Activated B cell treated with CpG ODN at 0.5 μM for 24 hours (primary cell): ENCODE measurements around the gene DPF3. TPM values are rescaled to one million over a fixed set of nuclear protein-coding genes. Genes with fewer than 3 reads are reported as not detected.

Source experiments
- ATAC-seq: fragments of 200-7000 bp; cut with Tn5 transposase; one replicate; pipeline ENCODE4 v1.10.0; 2021; ENCODE audit warnings: low read depth, mild to moderate bottlenecking, moderate library complexity
- CTCF ChIA-PET: fragments of 350-600 bp; sonication (Branson Sonifier 250); formaldehyde crosslinking; loops from one replicate; lab custom pipeline; 2021; ENCODE audit warnings: antibody characterized with exemption; lab: Charles Lee
- POLR2A ChIA-PET: fragments of 350-600 bp; sonication (Branson Sonifier 250); formaldehyde crosslinking; loops from one replicate; lab custom pipeline; 2021; ENCODE audit warnings: antibody characterized with exemption; lab: Charles Lee
- DNase-seq: peaks from one replicate; pipeline ENCODE4 v3.0.0; 2022
- H3K27ac Mint-ChIP-seq: one replicate; pipeline ENCODE4 v1.8.0; 2020; ENCODE audit warnings: mixed read lengths
- H3K27me3 Mint-ChIP-seq: one replicate; pipeline ENCODE4 v1.8.0; 2021; ENCODE audit warnings: mixed read lengths
- H3K36me3 Mint-ChIP-seq: one replicate; pipeline ENCODE4 v1.8.0; 2021; ENCODE audit warnings: low read depth, mixed read lengths
- H3K4me1 Mint-ChIP-seq: one replicate; pipeline ENCODE4 v1.8.0; 2021; ENCODE audit warnings: mixed read lengths
- H3K4me3 Mint-ChIP-seq: one replicate; pipeline ENCODE4 v1.8.0; 2020; ENCODE audit warnings: mild to moderate bottlenecking, mixed read lengths
- H3K9me3 Mint-ChIP-seq: one replicate; pipeline ENCODE4 v1.8.0; 2020; ENCODE audit warnings: mixed read lengths
- intact Hi-C: fragments of 100-400 bp; cut with micrococcal nuclease; formaldehyde crosslinking; loops from one replicate; pipeline ENCODE4 v1.15.1; 2024
- total RNA-seq: library from RNA; stranded (reverse); gene quantifications from 2 replicates; pipeline ENCODE4 v1.2.3, GENCODE V29; 2022
- TF ChIP-seq, protein P1 (sequence below): fragments of 200-600 bp; IDR thresholded peaks from one replicate; pipeline ENCODE4 v1.8.0; 2022; ENCODE audit warnings: antibody characterized with exemption, mild to moderate bottlenecking

DPF3 gene
- total RNA-seq, 1 donor from 2014 or later, result 3.5 TPM

DNA sequence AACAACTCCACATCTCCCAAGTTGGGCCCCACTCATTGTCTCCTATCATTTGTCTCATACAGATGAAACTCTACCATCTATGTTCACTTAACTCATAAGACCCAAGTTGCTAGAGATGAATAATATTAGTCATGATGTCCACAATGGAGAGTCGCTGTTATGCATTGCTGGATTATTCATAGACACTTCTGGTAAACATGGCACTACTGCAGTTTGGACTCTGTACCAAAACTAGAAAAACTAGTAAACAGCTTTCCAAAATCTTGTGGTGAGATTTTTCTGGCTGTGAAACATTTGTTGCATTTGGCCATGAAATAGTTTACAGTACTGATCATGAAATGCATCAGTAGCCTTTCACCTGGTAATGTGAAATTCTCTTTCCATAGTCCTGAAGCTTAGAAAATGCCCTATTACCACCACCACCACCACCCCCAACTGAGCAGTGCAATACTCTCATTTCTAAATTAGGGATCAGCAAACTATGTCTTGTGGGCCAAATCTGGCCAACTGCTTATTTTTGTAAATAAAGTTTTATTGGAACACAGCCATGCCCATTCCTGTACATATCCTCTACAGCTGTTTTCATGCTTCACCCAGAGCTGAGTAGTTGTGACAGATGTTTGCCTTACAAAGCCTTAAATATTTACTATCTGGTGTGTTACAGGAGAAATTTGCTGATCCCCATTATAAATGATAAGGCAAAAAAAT is 236.5 kb downstream of the DPF3 start:
- TF ChIP-seq, protein P1, sequence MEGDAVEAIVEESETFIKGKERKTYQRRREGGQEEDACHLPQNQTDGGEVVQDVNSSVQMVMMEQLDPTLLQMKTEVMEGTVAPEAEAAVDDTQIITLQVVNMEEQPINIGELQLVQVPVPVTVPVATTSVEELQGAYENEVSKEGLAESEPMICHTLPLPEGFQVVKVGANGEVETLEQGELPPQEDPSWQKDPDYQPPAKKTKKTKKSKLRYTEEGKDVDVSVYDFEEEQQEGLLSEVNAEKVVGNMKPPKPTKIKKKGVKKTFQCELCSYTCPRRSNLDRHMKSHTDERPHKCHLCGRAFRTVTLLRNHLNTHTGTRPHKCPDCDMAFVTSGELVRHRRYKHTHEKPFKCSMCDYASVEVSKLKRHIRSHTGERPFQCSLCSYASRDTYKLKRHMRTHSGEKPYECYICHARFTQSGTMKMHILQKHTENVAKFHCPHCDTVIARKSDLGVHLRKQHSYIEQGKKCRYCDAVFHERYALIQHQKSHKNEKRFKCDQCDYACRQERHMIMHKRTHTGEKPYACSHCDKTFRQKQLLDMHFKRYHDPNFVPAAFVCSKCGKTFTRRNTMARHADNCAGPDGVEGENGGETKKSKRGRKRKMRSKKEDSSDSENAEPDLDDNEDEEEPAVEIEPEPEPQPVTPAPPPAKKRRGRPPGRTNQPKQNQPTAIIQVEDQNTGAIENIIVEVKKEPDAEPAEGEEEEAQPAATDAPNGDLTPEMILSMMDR, result no peak
- peaks cover 6% of the 10 kb centered on the region for H3K4me1 Mint-ChIP-seq
- CTCF ChIA-PET, result no interaction called here
- POLR2A ChIA-PET, result no interaction called here
- no peak overlapping the region for H3K27ac Mint-ChIP-seq
- peaks cover 12% of the 10 kb centered on the region for H3K36me3 Mint-ChIP-seq
- H3K27me3 Mint-ChIP-seq, result no peaks in the 10 kb centered on the region
- no peaks in the 10 kb centered on the region for H3K9me3 Mint-ChIP-seq
- H3K4me3 Mint-ChIP-seq, result no peak overlapping the region
- DNase-seq (no peak), ATAC-seq (no peak)
- intact Hi-C loops, result no loop called here

DNA sequence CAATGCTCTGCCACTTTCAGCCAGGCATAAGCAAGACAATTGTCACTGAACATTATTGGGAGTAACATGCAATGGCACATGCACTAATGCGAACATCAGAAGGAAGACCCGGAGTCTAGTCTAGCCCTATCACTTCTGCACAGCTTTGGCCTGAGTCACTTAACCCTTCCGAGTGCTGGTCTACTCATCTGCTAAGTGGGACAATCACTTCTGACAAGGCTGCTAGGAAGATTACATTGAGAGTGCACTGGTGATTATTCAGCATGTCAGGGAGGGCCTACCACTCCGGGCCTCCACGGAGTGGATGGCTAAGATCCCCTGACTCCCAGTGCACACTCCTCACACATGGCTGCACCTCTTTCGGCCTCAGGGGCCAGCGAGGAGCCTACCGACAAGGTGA is 240.9 kb downstream of the DPF3 start:
- DNase-seq (no peak), ATAC-seq (no peak)
- H3K36me3 Mint-ChIP-seq, result no peaks in the 10 kb centered on the region
- ChIA-PET POLR2A (no interaction called here), CTCF (no interaction called here)
- TF ChIP-seq, protein P1, result no peak
- no peaks in the 10 kb centered on the region for H3K27me3 Mint-ChIP-seq
- no peaks in the 10 kb centered on the region for H3K9me3 Mint-ChIP-seq
- peaks cover 2% of the 10 kb centered on the region for H3K4me1 Mint-ChIP-seq
- no peak overlapping the region for H3K4me3 Mint-ChIP-seq
- intact Hi-C loops, result no loop called here
- H3K27ac Mint-ChIP-seq, result no peak overlapping the region

DNA sequence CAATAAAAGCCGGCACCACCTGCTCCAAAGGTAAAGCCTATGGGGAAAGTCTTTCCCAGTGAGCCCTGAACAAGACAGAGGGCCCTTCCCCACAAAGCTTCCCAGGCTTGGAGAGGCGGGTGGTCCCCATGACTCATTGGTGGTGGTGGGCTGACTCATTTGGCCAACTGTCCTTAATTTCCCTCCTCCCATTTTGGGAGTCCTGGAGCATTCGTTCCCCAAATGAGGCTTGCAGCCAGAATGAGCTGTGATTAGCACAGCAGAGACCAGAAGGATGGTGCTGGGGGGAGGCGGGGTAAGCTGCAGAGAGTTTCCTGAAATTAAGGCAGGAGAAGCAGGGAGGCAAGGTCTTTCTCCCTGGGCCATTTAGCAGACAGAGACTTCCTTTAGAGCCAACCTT is 241.7 kb downstream of the DPF3 start:
- POLR2A ChIA-PET, result no interaction called here
- DNase-seq (no peak), ATAC-seq (no peak)
- Mint-ChIP-seq H3K36me3 (no peaks in the 10 kb centered on the region), H3K4me3 (no peak overlapping the region), H3K27me3 (no peaks in the 10 kb centered on the region), H3K27ac (no peak overlapping the region), H3K9me3 (no peaks in the 10 kb centered on the region), H3K4me1 (peaks cover 2% of the 10 kb centered on the region)
- CTCF ChIA-PET, result no interaction called here
- TF ChIP-seq, protein P1, result no peak
- intact Hi-C loops, result no loop called here

DNA sequence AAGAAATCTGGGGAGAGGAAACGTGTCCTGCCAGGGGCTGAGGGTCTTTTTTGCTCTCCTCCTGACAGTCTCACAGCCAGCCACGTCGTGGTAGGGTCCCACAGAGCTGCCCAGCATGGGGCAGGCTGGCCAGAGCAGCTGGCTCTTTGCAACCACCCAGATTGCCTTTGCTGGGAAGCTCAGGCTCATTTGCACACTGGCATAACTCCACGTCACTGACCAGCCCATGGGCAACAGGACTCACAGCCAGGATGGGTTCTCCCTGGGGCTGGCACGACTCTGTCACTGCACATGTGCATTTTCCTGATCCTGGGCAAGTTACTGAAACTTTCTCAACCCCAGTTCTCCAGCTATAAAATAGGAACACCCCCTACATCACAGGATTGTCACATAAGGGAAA is 242.2 kb downstream of the DPF3 start:
- H3K27me3 Mint-ChIP-seq, result no peaks in the 10 kb centered on the region
- TF ChIP-seq, protein P1, result no peak
- DNase-seq (no peak), ATAC-seq (no peak)
- no peak overlapping the region for H3K4me3 Mint-ChIP-seq
- ChIA-PET CTCF (no interaction called here), POLR2A (no interaction called here)
- peaks cover 2% of the 10 kb centered on the region for H3K4me1 Mint-ChIP-seq
- no peaks in the 10 kb centered on the region for H3K36me3 Mint-ChIP-seq
- intact Hi-C loops, result no loop called here
- H3K27ac Mint-ChIP-seq, result no peak overlapping the region
- H3K9me3 Mint-ChIP-seq, result no peaks in the 10 kb centered on the region

DNA sequence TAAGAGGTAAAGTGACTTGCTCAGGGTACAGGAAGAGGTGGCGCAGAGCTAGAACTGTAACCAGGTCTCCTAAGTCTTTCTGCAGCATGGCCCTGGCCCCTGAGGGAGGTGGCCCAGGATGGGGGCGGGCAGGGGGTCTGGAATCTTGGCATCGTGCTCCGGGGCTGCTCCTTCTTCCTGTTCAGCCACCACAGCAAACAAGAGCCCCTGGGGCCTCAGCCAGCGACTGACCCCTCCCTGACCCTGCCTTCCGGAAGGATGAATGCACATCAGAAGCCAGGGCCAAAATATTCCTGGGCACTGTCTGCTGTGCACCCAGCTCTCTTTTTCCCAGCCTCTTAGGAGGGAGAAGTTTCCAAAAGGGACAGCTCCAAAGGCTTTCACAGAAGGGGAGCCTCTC is 242.8 kb downstream of the DPF3 start:
- POLR2A ChIA-PET, result no interaction called here
- DNase-seq, result no peak
- no peaks in the 10 kb centered on the region for H3K9me3 Mint-ChIP-seq
- no peak overlapping the region for H3K4me3 Mint-ChIP-seq
- intact Hi-C loops, result no loop called here
- no peaks in the 10 kb centered on the region for H3K27me3 Mint-ChIP-seq
- CTCF ChIA-PET, result no interaction called here
- H3K27ac Mint-ChIP-seq, result no peak overlapping the region
- H3K36me3 Mint-ChIP-seq, result no peaks in the 10 kb centered on the region
- peaks cover 2% of the 10 kb centered on the region for H3K4me1 Mint-ChIP-seq
- ATAC-seq, result no peak
- TF ChIP-seq, protein P1, result no peak
